NCI-H2171 (cell line): Measurements from ENCODE around the gene ANAPC10.
"Not testable (repeated sequence)": the region's sequence is repeated elsewhere in the genome, so short reads cannot be mapped to it uniquely, and the experiment has no call there.

Source experiments
- DNase-seq: peaks from one replicate; lab custom pipeline; 2025; lab: John Stamatoyannopoulos, UW

Gene ANAPC10

DNA sequence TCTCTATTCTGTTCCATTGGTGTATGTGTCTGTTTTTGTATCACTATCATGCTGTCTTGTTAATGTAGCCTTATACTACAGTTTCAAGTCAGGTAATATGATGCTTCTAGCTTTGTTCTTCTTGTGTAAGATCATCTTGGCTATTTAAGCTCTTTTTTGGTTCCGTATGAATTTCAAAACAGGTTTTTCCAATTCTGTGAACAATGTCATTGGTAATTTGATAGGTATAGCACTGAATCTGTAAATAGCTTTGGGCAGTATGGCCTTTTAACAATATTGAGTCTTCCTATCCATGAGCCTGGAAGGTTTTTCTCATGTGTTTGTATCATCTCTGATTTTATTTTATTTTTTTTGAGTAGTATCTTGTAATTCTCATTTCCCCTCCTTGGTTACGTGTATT, 94.3 kb downstream of the ANAPC10 start:
- no peak for DNase-seq

- no peak for DNase-seq
These were observed 96.4 kb downstream of the ANAPC10 start for GRCh38 chr4:145001635-145002034.

DNA sequence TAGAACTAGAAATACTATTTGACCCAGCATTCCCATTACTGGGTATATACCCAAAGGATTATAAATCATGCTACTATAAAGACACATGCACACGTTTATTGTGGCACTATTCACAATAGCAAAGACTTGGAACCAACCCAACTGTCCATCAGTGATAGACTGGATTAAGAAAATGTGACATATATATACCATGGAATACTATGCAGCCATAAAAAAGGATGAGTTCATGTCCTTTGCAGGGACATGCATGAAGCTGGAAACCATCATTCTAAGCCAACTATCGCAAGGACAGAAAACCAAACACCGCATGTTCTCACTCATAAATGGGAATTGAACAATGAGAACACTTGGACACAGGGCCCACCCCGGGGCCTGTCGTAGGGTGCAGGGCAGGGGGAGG, 97.3 kb downstream of the ANAPC10 start:
- not testable (repeated sequence) for DNase-seq

DNA sequence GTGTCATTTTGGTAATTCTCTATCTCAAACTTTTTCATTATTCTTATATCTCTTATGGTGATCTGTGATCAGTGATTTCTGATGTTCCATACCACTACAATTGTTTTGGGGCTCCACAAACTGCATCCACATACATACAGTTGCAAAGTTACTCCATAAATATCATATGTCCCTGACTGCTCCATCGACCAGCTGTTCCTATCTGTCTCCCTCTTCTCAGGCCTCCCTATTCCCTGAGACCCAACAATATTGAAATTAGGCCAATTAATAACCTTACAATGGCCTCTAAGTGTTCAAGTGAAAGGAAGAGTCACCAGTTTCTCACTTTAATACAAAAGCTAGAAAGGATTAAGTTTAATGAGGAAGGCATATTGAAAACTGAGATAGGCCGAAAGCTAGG, 108.7 kb downstream of the ANAPC10 start:
- no peak for DNase-seq

GRCh38 chr4:144985531-144985930, 112.5 kb downstream of the ANAPC10 start:
- DNase-seq: no peak

GRCh38 chr4:144985014-144985413, 113.0 kb downstream of the ANAPC10 start:
- DNase-seq: no peak

GRCh38 chr4:144984241-144984640, 113.8 kb downstream of the ANAPC10 start:
- DNase-seq: no peak

DNA sequence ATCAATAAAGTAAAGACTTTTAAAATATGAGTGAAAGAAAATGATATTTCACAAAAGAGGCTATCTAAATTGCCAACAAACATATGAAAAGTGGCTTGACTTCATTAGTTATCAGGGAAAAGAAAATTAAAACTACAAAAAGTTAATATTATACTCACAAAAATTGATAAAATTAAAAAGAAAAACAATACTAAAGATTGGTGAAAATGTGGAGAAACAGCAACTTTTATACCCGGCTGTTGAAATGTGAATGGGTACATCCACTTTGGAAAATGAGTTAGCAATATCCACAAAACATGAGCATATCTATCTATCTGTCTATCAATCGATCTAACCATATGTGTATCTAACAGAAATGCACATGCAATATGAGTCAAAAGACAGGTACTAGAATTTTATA, 122.3 kb downstream of the ANAPC10 start:
- no peak for DNase-seq

DNA sequence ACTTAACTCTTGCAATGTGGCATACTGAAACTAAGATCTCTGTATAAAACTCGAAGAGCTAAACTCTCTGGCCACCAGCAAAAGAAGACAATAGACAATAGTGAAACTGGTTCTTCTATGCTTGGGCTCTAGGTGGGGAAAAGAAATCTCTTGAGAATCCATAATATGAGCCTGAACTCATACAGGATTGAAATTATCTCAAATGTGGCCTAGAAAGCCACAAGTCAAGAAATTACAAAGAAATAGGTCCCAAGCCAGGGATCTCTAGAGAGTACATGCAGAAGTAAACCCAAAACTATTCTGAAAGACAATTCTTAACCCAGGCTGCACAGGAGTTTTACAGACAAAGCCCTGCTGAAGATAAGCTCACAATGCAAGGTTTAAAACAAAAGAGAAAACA, 127.4 kb downstream of the ANAPC10 start:
- no peak for DNase-seq

GRCh38 chr4:144969821-144970220, 128.2 kb downstream of the ANAPC10 start:
- DNase-seq: no peak

GRCh38 chr4:144968606-144969005, 129.4 kb downstream of the ANAPC10 start:
- DNase-seq: no peak

GRCh38 chr4:144967161-144967560, 130.8 kb downstream of the ANAPC10 start:
- DNase-seq: no peak

GRCh38 chr4:144962300-144962699, 135.7 kb downstream of the ANAPC10 start:
- no peak for DNase-seq

- no peak for DNase-seq
These were observed 142.9 kb downstream of the ANAPC10 start for GRCh38 chr4:144955104-144955503.

DNA sequence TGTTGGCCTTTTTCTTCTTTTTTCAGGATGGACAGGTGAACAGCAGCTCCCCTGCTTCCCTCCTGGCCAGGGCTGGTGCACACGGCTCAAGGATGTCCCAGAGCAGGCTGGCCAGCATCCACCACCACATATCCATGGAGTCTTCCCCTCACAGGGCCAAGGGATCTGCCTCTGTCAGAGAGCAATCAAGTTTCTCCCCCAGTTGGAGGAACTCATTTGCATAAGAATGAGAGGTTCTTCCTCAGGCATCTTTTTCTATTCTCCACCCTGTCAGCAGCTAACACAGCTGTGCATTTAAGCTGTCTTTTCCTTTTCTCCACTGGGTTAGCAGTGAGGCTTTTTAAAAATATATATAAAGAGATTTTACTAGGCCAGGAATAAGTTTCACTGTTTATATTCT, 143.8 kb downstream of the ANAPC10 start:
- DNase-seq: no peak

DNA sequence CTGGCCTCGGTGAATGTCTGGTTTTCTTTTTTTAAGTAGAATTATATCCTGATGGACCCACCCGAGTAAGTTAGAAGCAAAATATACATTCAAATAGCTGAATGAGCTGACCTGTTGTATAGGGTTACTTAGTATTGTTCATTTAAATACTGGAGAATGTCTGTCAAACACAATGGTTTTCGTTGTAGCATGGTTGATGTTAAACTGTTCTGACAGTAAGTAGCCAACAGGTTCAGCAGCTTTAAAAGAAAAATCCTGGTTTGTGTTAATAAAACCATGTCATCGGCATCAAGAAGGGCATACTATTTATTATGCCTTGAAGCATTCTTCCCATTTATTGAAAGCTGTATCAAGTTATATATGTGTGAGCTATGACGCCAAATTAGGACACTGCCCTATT, 149.6 kb downstream of the ANAPC10 start:
- DNase-seq: no peak

GRCh38 chr4:144948009-144948408, 150.0 kb downstream of the ANAPC10 start:
- no peak for DNase-seq
